ENCODE data around the gene DNER. TPM values are rescaled to one million over a fixed set of nuclear protein-coding genes. Genes with fewer than 3 reads are reported as not detected.
A peak's percentile ranks its signal among the peaks of the same experiment; 100 is the strongest.

DNER gene
- total RNA-seq, 2 donors from 2014 or later, result 0.11 to 0.18 TPM

DNA sequence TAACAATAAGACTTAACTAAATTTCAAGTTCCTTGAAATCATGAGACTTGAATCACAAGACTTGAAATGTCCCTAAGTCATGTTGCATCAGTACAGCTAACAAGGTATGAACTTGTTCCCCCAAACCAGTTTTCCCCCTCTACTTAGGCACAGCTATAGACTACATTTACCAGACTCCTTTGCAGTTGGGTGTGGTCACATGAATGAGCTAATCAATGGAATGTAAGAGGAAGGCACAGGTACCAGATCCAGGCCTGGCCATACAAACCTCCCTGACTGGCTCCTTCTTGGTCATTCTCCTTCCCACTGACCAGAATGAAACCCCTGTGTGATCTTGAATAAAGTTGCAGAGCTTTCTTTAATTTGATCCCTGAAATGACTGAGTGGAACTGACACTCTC is 77.8 kb downstream of the DNER start:
- Histone ChIP-seq H3K9me3 (ENCODE audit: control insufficient read depth, low read length) (no peaks in the 10 kb centered on the region), H3K9ac (ENCODE audit: extremely low read depth, low read length, poor library complexity, severe bottlenecking) (no peak overlapping the region), H3K4me1 (ENCODE audit: control insufficient read depth, insufficient read depth, low read length) (no peaks in the 10 kb centered on the region), H3K27me3 (ENCODE audit: control insufficient read depth, insufficient read depth, low read length, poor library complexity, severe bottlenecking) (no peaks in the 10 kb centered on the region), H3K27ac (ENCODE audit: low read depth, low read length) (no peak overlapping the region), H3K4me3 (ENCODE audit: low read length) (no peak overlapping the region), H3K36me3 (ENCODE audit: control insufficient read depth, insufficient read depth, low read length) (no peaks in the 10 kb centered on the region)
- DNase-seq, result no peak
- Mint-ChIP-seq H3K27me3 (ENCODE audit: insufficient read depth) (no peaks in the 10 kb centered on the region), H3K9me3 (no peaks in the 10 kb centered on the region), H3K4me1 (no peaks in the 10 kb centered on the region), H3K4me3 (no peak overlapping the region), H3K27ac (no peak overlapping the region), H3K36me3 (ENCODE audit: low read depth) (no peaks in the 10 kb centered on the region)
- TF ChIP-seq, protein P1, sequence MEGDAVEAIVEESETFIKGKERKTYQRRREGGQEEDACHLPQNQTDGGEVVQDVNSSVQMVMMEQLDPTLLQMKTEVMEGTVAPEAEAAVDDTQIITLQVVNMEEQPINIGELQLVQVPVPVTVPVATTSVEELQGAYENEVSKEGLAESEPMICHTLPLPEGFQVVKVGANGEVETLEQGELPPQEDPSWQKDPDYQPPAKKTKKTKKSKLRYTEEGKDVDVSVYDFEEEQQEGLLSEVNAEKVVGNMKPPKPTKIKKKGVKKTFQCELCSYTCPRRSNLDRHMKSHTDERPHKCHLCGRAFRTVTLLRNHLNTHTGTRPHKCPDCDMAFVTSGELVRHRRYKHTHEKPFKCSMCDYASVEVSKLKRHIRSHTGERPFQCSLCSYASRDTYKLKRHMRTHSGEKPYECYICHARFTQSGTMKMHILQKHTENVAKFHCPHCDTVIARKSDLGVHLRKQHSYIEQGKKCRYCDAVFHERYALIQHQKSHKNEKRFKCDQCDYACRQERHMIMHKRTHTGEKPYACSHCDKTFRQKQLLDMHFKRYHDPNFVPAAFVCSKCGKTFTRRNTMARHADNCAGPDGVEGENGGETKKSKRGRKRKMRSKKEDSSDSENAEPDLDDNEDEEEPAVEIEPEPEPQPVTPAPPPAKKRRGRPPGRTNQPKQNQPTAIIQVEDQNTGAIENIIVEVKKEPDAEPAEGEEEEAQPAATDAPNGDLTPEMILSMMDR (conservative IDR thresholded peaks at IDR 0.05), result no peak

DNA sequence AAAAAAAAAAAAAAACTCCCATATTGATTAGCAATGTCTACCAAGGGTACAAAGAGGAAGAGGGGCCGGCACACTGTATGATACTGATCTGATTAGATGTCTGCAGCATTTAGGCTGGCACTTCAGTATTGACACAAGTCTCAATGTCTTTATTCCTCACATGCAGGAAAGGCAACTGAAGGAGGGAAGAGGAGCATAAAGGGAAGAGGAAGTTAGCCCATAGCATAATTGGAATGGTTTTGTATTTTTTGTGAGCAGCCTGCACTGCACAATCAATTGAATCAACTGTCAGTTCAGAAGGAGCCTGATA is 79.0 kb downstream of the DNER start:
- Mint-ChIP-seq H3K4me3 (no peak overlapping the region), H3K27me3 (ENCODE audit: insufficient read depth) (no peaks in the 10 kb centered on the region), H3K27ac (no peak overlapping the region), H3K36me3 (ENCODE audit: low read depth) (no peaks in the 10 kb centered on the region), H3K9me3 (no peaks in the 10 kb centered on the region), H3K4me1 (no peaks in the 10 kb centered on the region)
- Histone ChIP-seq H3K4me3 (ENCODE audit: low read length) (no peak overlapping the region), H3K9me3 (ENCODE audit: control insufficient read depth, low read length) (no peaks in the 10 kb centered on the region), H3K27me3 (ENCODE audit: control insufficient read depth, insufficient read depth, low read length, poor library complexity, severe bottlenecking) (no peaks in the 10 kb centered on the region), H3K27ac (ENCODE audit: low read depth, low read length) (no peak overlapping the region), H3K4me1 (ENCODE audit: control insufficient read depth, insufficient read depth, low read length) (no peaks in the 10 kb centered on the region), H3K9ac (ENCODE audit: extremely low read depth, low read length, poor library complexity, severe bottlenecking) (no peak overlapping the region), H3K36me3 (ENCODE audit: control insufficient read depth, insufficient read depth, low read length) (no peaks in the 10 kb centered on the region)
- TF ChIP-seq, protein P1 (conservative IDR thresholded peaks at IDR 0.05), result no peak
- DNase-seq, result no peak
- 80% methylated on average over 1 of the region's 1 CpG; no CpG with 5 or more reads in 1 of the 2 experiments for WGBS, 2 experiments (ENCODE audit: insufficient coverage in 1 of 2, insufficient read length in 1 of 2)

GRCh38 chr2:229634601-229635370 is 79.6 kb downstream of the DNER start:
- no peaks in the 10 kb centered on the region for H3K4me1 ChIP-seq (ENCODE audit: control insufficient read depth, insufficient read depth, low read length)
- H3K27ac ChIP-seq (ENCODE audit: low read depth, low read length), result no peak overlapping the region
- H3K9me3 ChIP-seq (ENCODE audit: control insufficient read depth, low read length), result no peaks in the 10 kb centered on the region
- H3K27me3 ChIP-seq (ENCODE audit: control insufficient read depth, insufficient read depth, low read length, poor library complexity, severe bottlenecking), result no peaks in the 10 kb centered on the region
- H3K9ac ChIP-seq (ENCODE audit: extremely low read depth, low read length, poor library complexity, severe bottlenecking), result no peak overlapping the region
- Mint-ChIP-seq H3K4me1 (no peaks in the 10 kb centered on the region), H3K9me3 (no peaks in the 10 kb centered on the region), H3K36me3 (ENCODE audit: low read depth) (no peaks in the 10 kb centered on the region), H3K27ac (no peak overlapping the region), H3K4me3 (no peak overlapping the region), H3K27me3 (ENCODE audit: insufficient read depth) (no peaks in the 10 kb centered on the region)
- H3K36me3 ChIP-seq (ENCODE audit: control insufficient read depth, insufficient read depth, low read length), result no peaks in the 10 kb centered on the region
- DNase-seq, result peak; percentile 59
- H3K4me3 ChIP-seq (ENCODE audit: low read length), result no peak overlapping the region
- WGBS, 2 experiments (ENCODE audit: insufficient coverage in 1 of 2, insufficient read length in 1 of 2), result 44 to 62% methylated on average over 5 to 9 of the region's 9 CpGs
- TF ChIP-seq, protein P1 (conservative IDR thresholded peaks at IDR 0.05), result no peak
